Activated T-helper 17 cell treated with anti-CD3 and anti-CD28 coated beads, Interleukin-2, amount 50 U/mL, for 72 hours (primary cell): ENCODE results near the gene ZNF500. TPM values are rescaled to one million over a fixed set of nuclear protein-coding genes. Genes with fewer than 3 reads are reported as not detected.
A peak's percentile ranks its signal among the peaks of the same experiment; 100 is the strongest.

Experiments
- ATAC-seq: fragments of 150-1000 bp; cut with Tn5 transposase; replicated peaks from 2 replicates; pipeline ENCODE4 v1.10.0; 2021; ENCODE audit warnings: mild to moderate bottlenecking, moderate library complexity
- H3K27ac Mint-ChIP-seq: one replicate; pipeline ENCODE4 v1.8.0; 2022; ENCODE audit warnings: mixed read lengths
- H3K27me3 Mint-ChIP-seq: one replicate; pipeline ENCODE4 v1.8.0; 2022; ENCODE audit warnings: mixed read lengths
- H3K36me3 Mint-ChIP-seq: one replicate; pipeline ENCODE4 v1.8.0; 2022; ENCODE audit warnings: low read depth, mild to moderate bottlenecking, mixed read lengths
- H3K4me1 Mint-ChIP-seq: one replicate; pipeline ENCODE4 v1.8.0; 2022; ENCODE audit warnings: mixed read lengths
- H3K4me3 Mint-ChIP-seq: one replicate; pipeline ENCODE4 v1.8.0; 2022; ENCODE audit warnings: mild to moderate bottlenecking, mixed read lengths
- H3K9me3 Mint-ChIP-seq: one replicate; pipeline ENCODE4 v1.8.0; 2022; ENCODE audit warnings: mixed read lengths
- total RNA-seq, 2 donors: library from RNA; stranded (reverse); gene quantifications; one replicate each; pipeline ENCODE4 v1.2.3, GENCODE V29; 2022

Gene ZNF500
- total RNA-seq, 2 donors from 2014 or later = 9.7 to 12.5 TPM

DNA sequence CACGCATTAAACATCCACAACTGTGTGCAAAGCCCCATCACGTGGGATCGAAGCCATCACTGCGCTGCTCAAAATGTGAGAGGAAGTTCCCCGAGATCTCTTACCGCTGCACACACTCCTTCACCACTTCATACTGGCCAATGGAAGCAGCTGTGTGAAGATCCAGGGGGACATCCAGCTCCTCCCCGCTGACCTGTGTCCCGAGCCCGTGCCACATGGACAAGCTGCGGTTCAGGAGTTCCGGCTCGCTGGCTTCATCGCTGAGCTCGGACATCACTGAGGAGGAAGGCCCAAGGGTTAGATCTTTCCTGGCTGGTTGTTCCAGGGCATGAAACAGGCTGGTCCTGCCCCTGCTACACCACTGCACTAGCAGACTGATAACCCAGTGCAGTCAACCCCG, 37.1 kb downstream of the ZNF500 start:
- no peak overlapping the region for H3K4me3 Mint-ChIP-seq
- H3K36me3 Mint-ChIP-seq = peaks cover 38% of the 10 kb centered on the region
- no peaks in the 10 kb centered on the region for H3K27me3 Mint-ChIP-seq
- H3K4me1 Mint-ChIP-seq = peaks cover 4% of the 10 kb centered on the region
- ATAC-seq = no peak
- H3K9me3 Mint-ChIP-seq = no peaks in the 10 kb centered on the region
- H3K27ac Mint-ChIP-seq = no peak overlapping the region

DNA sequence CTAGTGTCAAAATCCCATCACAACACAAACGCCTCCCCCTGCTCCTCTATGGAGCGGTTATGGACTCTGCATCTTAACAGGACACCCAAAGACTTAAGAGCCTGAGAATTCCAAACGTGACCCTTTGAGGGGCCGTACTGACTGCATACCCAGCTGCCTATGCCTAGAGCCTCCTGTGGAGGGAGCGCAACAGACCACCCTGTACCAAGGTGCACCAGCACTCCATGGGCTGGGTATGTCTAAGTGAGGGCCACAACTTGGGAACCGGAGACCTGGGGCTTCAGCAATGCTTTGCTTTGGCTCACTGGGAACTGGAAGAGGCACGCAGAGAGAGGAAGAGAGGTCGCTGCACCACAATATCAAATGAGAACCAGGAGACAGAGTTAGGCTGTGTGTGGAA, 38.3 kb downstream of the ZNF500 start:
- Mint-ChIP-seq H3K27me3 (no peaks in the 10 kb centered on the region), H3K27ac (no peak overlapping the region), H3K4me3 (no peak overlapping the region), H3K9me3 (no peaks in the 10 kb centered on the region), H3K4me1 (peaks cover 4% of the 10 kb centered on the region), H3K36me3 (peaks cover 46% of the 10 kb centered on the region)
- ATAC-seq = no peak

DNA sequence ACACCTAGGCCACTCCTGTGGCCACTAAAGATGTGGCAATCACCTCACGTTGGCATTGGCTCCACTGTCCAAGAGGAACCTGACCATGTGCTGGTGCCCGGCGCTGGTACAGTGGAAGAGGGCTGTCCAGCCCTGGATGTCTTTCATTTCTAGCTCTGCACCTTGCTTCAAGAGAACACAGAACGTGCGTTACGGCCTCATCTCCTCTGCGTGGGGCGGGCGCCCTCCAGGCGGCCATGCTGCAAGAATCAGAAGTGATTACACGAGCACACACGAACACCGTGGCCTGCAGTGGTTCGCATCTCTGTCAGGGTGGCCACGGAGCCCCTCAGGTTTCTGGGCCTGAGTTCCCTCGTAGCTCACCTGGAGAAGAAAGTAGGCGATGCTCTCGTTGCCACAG, 40.3 kb downstream of the ZNF500 start:
- H3K4me1 Mint-ChIP-seq = no peaks in the 10 kb centered on the region
- no peak for ATAC-seq
- no peaks in the 10 kb centered on the region for H3K27me3 Mint-ChIP-seq
- no peak overlapping the region for H3K4me3 Mint-ChIP-seq
- no peak overlapping the region for H3K27ac Mint-ChIP-seq
- H3K9me3 Mint-ChIP-seq = no peaks in the 10 kb centered on the region
- H3K36me3 Mint-ChIP-seq = peaks cover 63% of the 10 kb centered on the region

DNA sequence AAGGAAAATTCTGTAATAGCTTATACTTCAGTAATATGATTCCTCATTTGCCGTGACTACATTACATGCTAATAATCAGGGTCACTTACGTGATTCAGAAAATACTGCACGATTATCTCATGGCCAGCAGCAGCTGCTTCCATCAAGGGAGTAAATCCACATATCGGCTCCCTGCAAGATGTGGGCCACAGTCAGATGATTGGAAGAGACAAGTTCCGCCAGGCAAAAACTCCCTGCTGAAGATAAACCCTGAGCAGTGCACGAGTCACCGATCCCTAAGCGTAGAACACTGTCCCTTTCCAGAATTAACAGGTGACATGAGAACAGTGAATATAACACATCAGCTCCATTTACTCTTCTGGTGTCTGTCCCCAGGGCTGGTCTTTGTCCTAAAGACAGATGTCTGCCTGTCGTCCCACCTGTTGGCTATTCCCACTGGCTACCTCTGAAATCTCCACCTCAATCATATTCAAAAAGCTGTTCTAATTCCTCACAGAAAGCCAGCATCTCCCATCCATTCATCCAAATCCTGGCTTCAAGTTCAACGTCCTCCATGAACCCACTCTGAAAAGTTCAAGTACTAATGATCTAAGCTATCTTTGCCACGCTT, 42.2 kb downstream of the ZNF500 start:
- Mint-ChIP-seq H3K4me1 (no peaks in the 10 kb centered on the region), H3K36me3 (peaks cover 55% of the 10 kb centered on the region), H3K27ac (no peak overlapping the region), H3K4me3 (no peak overlapping the region), H3K27me3 (no peaks in the 10 kb centered on the region), H3K9me3 (no peaks in the 10 kb centered on the region)
- no peak for ATAC-seq

DNA sequence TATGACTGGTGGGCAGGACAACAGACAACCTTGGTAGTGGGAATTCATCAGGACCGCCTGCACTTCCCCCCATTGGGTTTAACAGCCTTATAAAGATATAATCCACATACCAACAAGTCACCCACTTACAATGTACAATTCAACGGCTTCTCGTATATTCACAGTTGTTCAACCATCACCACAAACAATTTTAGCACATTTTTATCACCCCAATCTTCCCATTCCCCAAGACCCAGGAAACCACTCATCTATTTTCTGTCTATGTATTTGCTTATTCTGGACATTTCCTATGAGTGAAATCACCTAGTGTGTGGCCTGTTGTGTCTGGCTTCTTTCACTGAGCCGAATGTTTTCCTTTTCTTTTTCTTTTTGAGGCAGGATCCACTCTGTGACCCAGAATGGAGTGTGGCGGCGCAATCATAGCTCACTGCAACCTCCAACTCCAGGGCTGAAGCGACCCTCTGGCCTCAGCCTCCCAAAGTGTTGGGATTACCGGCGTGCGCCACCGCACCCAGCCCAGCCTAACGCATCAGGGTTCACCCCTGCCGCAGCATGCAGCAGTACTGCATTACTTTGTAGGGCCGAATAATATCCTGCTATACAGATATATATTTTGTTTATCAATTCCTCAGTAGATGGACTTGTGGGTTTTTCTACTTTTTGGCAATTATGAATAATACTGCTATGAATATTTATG, 43.7 kb downstream of the ZNF500 start:
- Mint-ChIP-seq H3K27me3 (no peaks in the 10 kb centered on the region), H3K4me1 (no peaks in the 10 kb centered on the region), H3K36me3 (peaks cover 39% of the 10 kb centered on the region), H3K27ac (no peak overlapping the region), H3K9me3 (no peaks in the 10 kb centered on the region), H3K4me3 (no peak overlapping the region)
- ATAC-seq = no peak

DNA sequence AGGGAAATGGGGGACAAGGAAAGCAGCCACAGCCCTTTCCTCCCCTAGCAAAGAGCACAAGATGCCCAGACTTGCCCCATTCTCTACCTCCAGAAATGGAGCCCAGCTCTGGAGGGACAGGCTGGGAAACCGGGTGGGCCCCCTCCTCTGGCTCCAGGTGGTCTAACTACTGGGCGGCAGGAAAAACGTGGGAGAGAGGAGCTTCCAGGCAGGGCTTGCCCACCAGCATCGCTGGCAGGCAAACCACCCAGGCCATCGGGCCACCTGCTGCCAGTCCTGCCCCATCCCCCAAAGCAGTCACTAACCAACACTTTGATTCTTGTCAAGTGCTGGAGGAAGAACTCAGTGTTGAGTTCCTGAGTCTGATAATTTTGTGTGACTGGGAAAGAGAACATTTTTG, 48.5 kb downstream of the ZNF500 start:
- no peaks in the 10 kb centered on the region for H3K27me3 Mint-ChIP-seq
- H3K36me3 Mint-ChIP-seq = peaks cover 43% of the 10 kb centered on the region
- H3K4me1 Mint-ChIP-seq = no peaks in the 10 kb centered on the region
- H3K9me3 Mint-ChIP-seq = no peaks in the 10 kb centered on the region
- H3K4me3 Mint-ChIP-seq = no peak overlapping the region
- peak overlapping the region; percentile 19 for H3K27ac Mint-ChIP-seq
- ATAC-seq = no peak

DNA sequence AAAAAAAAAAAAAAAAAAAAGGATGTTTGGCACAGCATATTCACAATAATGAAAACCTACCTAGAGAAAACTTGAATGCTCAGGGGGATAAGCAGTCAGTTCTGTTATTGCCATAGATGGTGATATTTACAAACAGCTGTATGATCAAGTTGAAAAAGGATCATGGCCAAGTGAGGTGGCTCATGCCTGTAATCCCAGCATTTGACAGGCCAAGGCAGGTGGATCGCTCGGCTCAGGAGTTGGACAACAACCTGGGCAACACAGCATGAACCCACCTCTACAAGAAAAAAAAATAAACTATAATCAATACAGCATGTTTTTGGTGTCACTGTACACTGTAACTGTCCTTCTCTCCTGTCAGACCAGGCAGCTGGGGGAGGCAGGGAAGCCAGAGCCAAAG, 52.0 kb downstream of the ZNF500 start:
- H3K36me3 Mint-ChIP-seq = peaks cover 51% of the 10 kb centered on the region
- H3K27ac Mint-ChIP-seq = no peak overlapping the region
- H3K4me1 Mint-ChIP-seq = no peaks in the 10 kb centered on the region
- no peak overlapping the region for H3K4me3 Mint-ChIP-seq
- H3K9me3 Mint-ChIP-seq = no peaks in the 10 kb centered on the region
- no peaks in the 10 kb centered on the region for H3K27me3 Mint-ChIP-seq
- no peak for ATAC-seq

DNA sequence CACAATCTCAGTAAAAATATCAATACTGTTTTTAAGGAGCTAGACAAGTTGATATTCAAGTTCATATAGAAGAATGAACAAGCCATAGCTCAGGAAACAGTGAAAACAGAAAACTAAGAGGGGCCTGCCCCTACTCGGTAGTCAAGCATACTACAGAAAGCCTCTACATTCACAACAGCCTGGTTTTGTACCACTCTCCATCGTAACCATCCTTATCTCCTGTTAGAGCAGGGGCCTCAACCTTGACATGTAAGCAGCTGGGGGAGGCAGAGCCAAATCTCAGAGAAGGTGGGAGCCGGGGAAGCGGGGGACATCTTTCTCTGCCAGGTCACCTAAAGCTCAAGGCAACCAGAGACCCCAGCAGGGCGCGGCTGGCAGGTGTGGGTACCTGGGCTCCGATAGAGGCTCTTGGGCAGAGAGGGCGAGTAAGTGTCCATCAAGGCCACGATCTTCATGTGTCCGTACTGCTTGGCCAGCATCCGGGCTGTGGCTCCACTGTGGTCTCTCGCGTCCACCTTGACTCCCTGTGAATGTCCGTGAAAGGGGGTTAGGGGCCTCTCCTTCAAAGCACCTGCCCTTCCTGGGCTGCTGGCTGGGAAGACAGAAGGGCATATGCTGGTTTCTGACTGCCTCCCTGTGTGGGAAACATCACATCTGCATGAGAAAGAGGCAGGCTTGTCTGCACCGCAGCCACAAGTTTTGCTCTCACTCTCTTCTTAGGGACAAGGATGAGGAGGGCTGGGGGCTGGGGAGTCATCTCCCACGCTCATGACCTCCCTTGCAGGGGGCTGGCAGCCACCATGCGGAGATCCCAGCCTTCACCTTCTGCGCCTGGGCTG, 53.1 kb downstream of the ZNF500 start:
- no peaks in the 10 kb centered on the region for H3K4me1 Mint-ChIP-seq
- H3K4me3 Mint-ChIP-seq = no peak overlapping the region
- no peaks in the 10 kb centered on the region for H3K27me3 Mint-ChIP-seq
- H3K36me3 Mint-ChIP-seq = peaks cover 60% of the 10 kb centered on the region
- H3K27ac Mint-ChIP-seq = no peak overlapping the region
- no peak for ATAC-seq
- no peaks in the 10 kb centered on the region for H3K9me3 Mint-ChIP-seq

DNA sequence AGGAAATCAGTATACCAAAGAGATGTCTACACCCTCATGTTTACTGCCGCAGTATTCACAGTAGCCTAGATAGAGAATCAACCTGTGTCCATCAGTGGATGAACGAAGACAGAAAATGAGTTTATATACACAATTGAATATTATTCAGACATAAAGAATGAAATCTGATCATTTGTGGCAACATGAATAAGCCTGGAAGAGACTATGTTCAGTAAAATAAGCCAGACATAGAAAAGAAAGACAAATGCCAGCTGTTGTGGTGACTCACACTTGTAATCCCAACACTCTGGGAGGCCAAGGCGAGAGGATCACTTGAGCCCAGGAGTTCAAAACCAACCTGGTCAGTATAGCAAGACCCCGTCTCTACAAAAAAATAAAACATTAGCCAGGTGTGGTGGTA, 57.5 kb downstream of the ZNF500 start:
- no peak for ATAC-seq
- Mint-ChIP-seq H3K36me3 (peaks cover 86% of the 10 kb centered on the region), H3K4me3 (no peak overlapping the region), H3K4me1 (no peaks in the 10 kb centered on the region), H3K27ac (no peak overlapping the region), H3K9me3 (no peaks in the 10 kb centered on the region), H3K27me3 (no peaks in the 10 kb centered on the region)

DNA sequence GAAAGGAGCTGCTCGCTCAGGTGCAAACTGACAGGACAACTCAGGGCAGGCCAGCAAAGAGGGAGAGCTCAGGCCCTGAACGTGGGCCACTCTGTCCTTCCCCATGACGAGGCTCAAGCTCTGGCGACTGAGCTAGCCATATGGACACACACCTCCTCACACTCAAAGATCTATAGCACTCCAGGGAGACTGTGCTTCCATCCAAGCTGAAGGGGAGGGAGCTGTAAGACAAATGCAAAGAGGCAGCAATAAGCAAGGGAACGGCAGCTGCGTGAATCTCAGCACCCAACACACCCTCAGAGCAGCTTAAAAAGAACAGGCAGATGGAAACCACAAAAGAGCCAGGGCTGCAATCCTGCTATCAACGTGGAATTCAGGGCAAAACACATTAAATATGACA, 60.1 kb downstream of the ZNF500 start:
- no peaks in the 10 kb centered on the region for H3K9me3 Mint-ChIP-seq
- H3K27ac Mint-ChIP-seq = peak overlapping the region; percentile 44
- no peaks in the 10 kb centered on the region for H3K4me1 Mint-ChIP-seq
- no peak overlapping the region for H3K4me3 Mint-ChIP-seq
- peaks cover 73% of the 10 kb centered on the region for H3K36me3 Mint-ChIP-seq
- ATAC-seq = no peak
- H3K27me3 Mint-ChIP-seq = no peaks in the 10 kb centered on the region

DNA sequence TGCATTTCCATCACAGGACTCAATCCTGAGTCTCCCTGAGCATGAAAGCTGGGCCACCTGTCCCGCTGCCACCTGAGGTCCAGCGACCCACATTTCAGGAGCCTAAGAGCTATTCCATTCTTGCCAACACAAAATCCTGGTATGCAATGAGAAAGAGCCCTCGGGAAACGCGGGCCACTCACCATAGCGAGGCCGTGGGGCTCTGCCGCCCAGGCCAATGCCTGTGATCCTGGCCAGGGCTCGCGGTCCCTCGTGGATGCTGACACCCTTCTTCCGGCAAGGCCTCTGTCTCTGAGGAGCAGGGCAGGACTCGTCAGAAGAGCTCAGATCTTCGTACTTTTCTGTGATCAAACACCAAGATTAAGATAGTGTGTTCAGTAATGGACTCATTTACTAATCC, 62.0 kb downstream of the ZNF500 start:
- Mint-ChIP-seq H3K4me1 (no peaks in the 10 kb centered on the region), H3K27ac (no peak overlapping the region), H3K27me3 (no peaks in the 10 kb centered on the region), H3K36me3 (peaks cover 66% of the 10 kb centered on the region), H3K4me3 (no peak overlapping the region), H3K9me3 (no peaks in the 10 kb centered on the region)
- ATAC-seq = no peak

DNA sequence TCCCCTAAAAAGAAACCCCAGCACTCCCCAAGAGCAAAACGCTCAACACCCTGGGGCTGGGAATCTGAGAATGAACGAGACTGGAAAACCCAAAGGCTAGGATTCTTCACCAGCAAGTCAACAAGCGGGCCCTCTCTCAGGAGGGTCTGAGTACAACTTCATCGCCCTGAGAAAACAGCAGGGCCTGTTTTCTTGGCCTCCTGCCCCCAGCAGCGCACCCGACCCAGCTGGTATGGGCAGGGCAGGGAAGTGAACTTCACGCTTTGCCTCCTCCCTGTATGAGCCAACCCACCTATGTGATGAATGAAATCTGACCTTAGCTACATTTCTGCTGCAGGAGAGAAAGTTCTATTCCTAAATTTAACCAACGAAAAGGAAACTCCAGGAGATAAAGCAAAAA, 62.5 kb downstream of the ZNF500 start:
- no peaks in the 10 kb centered on the region for H3K4me1 Mint-ChIP-seq
- no peak for ATAC-seq
- H3K27me3 Mint-ChIP-seq = no peaks in the 10 kb centered on the region
- no peaks in the 10 kb centered on the region for H3K9me3 Mint-ChIP-seq
- no peak overlapping the region for H3K4me3 Mint-ChIP-seq
- H3K27ac Mint-ChIP-seq = no peak overlapping the region
- peaks cover 66% of the 10 kb centered on the region for H3K36me3 Mint-ChIP-seq

DNA sequence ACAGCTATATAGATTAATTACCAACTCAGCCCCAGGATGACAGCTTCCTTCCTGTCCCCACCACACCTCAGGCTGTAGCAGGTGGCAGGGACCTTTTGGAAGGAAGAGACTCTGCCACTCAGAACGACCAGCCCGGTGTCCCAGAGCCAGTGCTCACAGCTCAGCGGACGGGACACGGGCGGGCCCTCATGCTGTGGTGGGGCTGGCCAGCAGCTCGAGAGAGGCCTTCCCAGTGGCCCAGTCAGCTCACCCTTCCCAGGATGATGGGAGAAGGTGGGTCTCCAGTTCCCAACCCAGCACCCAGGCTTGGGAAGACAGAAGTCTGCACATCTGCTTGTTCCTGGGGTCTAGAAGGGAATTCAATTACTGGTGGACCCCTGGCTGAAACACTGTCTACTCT, 63.1 kb downstream of the ZNF500 start:
- Mint-ChIP-seq H3K9me3 (no peaks in the 10 kb centered on the region), H3K27me3 (no peaks in the 10 kb centered on the region), H3K36me3 (peaks cover 67% of the 10 kb centered on the region), H3K4me3 (no peak overlapping the region), H3K27ac (no peak overlapping the region), H3K4me1 (no peaks in the 10 kb centered on the region)
- no peak for ATAC-seq

DNA sequence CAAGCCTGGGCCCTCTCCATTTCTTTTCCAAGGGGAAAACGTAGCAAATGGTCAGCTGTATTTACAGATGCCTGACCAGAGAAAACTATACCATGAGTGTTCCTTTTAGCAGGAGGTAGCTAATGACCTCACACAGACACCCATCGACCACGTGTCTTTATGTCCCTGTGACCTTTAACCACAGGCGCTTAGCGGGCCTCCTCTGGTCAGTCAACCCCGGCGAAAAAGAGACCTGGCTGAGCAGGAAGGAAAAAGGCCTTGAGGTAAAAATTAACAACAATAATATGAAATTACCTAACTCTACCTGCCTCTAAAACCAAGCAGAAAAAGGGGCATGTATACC, 64.5 kb downstream of the ZNF500 start:
- Mint-ChIP-seq H3K4me3 (no peak overlapping the region), H3K36me3 (peaks cover 57% of the 10 kb centered on the region), H3K27ac (no peak overlapping the region), H3K27me3 (no peaks in the 10 kb centered on the region), H3K9me3 (no peaks in the 10 kb centered on the region), H3K4me1 (no peaks in the 10 kb centered on the region)
- no peak for ATAC-seq

DNA sequence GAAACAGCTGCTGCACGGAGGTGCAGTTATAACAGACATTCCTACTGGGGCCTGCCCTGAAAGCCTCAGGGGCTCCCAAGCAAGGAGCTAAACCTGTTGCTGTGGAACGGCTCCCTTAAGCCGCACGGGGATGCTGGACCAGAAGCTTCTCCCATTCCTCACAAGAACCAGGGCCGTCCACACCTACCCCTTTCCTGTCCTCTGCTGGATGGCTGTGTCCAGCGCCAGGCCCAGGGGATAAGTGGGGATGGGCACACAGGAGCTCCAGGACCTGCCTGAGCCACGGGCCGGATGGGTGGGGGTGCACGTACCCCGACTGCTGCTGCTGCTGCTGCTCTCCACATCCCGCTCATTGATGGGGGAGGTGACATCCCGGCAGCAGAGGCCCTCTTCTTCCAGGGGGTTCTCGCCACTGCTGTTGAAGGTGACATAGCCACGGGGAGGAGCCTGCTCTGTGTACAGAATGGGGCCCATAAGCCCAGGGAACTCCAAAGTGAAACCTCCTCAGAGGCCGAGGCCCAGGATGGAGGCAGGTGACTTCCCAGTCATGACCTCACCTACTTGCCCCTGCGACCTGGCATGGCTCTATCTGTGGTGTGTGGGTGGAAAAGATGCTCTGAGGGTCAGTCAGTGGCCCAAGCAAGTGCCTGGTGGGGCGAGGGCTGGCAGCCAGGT, 65.0 kb downstream of the ZNF500 start:
- H3K9me3 Mint-ChIP-seq = no peaks in the 10 kb centered on the region
- no peaks in the 10 kb centered on the region for H3K4me1 Mint-ChIP-seq
- H3K27me3 Mint-ChIP-seq = no peaks in the 10 kb centered on the region
- no peak for ATAC-seq
- H3K27ac Mint-ChIP-seq = no peak overlapping the region
- no peak overlapping the region for H3K4me3 Mint-ChIP-seq
- peaks cover 56% of the 10 kb centered on the region for H3K36me3 Mint-ChIP-seq
